D721Med (cell line): Measurements from ENCODE around the gene HTR3C.

Experiments used
- DNase-seq: peaks from one replicate; pipeline ENCODE4 v3.0.0; 2011; ENCODE audit warnings: low spot score; ENCODE audit not compliant: insufficient read length
- FAIRE-seq: peaks from 2 replicates; lab custom pipeline; 2011; peaks lifted over from hg19 to GRCh38; lab: Jason Lieb, UNC
- CTCF ChIP-seq: IDR thresholded peaks from 2 replicates; pipeline ENCODE4 v1.5.1; 2012; ENCODE audit warnings: mild to moderate bottlenecking, control low read depth; ENCODE audit not compliant: insufficient read depth; ENCODE audit errors: missing control alignments

HTR3C gene

GRCh38 chr3:184078851-184079250, 26.0 kb downstream of the HTR3C start:
- TF ChIP-seq CTCF, result no peak
- no peak for DNase-seq
- FAIRE-seq, result no peak

GRCh38 chr3:184081116-184081830, 28.4 kb downstream of the HTR3C start:
- FAIRE-seq, result no peak
- no peak for TF ChIP-seq CTCF
- DNase-seq, result no peak

GRCh38 chr3:184082034-184082433, 29.2 kb downstream of the HTR3C start:
- FAIRE-seq (no peak), DNase-seq (no peak)
- no peak for TF ChIP-seq CTCF

- DNase-seq (no peak), FAIRE-seq (no peak)
- no peak for TF ChIP-seq CTCF
Measured at GRCh38 chr3:184082465-184082864, 29.6 kb downstream of the HTR3C start.

GRCh38 chr3:184085389-184085852, 32.6 kb downstream of the HTR3C start:
- no peak for TF ChIP-seq CTCF
- FAIRE-seq (no peak), DNase-seq (no peak)

- TF ChIP-seq CTCF, result no peak
- DNase-seq, result no peak
- no peak for FAIRE-seq
Measured at GRCh38 chr3:184092199-184092598, 39.4 kb downstream of the HTR3C start.

GRCh38 chr3:184096811-184097383, 44.0 kb downstream of the HTR3C start, which contains the start of gene HTR3E:
Gene HTR3E (plus strand): TSS chr3:184097064. CDS start chr3:184097530, 466 bp downstream.
- FAIRE-seq (no peak), DNase-seq (no peak)
- no peak for TF ChIP-seq CTCF
